GM12873 (cell line): ENCODE measurements around the gene PLXNC1.

ENCODE experiments used
- TF ChIP-seq, protein P1 (sequence below): IDR thresholded peaks from 2 replicates; pipeline ENCODE4 v1.5.1; 2012; ENCODE audit warnings: low read depth, mild to moderate bottlenecking, moderate library complexity, low read length, control low read depth; ENCODE audit not compliant: insufficient read depth; ENCODE audit errors: missing control alignments

Gene PLXNC1

GRCh38 chr12:94320109-94320508 is 171.7 kb downstream of the PLXNC1 start:
- TF ChIP-seq, protein P1, sequence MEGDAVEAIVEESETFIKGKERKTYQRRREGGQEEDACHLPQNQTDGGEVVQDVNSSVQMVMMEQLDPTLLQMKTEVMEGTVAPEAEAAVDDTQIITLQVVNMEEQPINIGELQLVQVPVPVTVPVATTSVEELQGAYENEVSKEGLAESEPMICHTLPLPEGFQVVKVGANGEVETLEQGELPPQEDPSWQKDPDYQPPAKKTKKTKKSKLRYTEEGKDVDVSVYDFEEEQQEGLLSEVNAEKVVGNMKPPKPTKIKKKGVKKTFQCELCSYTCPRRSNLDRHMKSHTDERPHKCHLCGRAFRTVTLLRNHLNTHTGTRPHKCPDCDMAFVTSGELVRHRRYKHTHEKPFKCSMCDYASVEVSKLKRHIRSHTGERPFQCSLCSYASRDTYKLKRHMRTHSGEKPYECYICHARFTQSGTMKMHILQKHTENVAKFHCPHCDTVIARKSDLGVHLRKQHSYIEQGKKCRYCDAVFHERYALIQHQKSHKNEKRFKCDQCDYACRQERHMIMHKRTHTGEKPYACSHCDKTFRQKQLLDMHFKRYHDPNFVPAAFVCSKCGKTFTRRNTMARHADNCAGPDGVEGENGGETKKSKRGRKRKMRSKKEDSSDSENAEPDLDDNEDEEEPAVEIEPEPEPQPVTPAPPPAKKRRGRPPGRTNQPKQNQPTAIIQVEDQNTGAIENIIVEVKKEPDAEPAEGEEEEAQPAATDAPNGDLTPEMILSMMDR, result no peak

DNA sequence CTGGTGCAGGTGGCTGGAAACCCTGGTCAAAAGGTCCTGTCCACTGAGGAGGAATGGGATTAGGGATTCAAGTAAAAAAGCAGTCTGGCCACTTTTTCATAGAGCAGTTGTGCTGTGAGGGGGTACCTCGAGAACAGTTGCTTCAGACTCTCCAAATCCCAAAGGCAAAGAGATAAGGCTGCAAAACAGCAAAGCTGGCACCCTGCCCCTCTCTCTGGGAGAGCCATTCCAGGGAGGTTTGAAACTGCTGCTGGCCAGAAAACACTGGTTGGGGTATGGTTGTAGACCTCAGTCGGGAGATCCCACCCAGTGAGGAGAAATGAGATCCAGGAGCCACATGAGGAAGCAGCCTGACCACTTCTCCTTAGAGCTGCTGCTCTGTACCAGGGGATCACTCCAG is 174.0 kb downstream of the PLXNC1 start:
- TF ChIP-seq, protein P1, result no peak

GRCh38 chr12:94326234-94326633 is 177.9 kb downstream of the PLXNC1 start:
- TF ChIP-seq, protein P1, result no peak

DNA sequence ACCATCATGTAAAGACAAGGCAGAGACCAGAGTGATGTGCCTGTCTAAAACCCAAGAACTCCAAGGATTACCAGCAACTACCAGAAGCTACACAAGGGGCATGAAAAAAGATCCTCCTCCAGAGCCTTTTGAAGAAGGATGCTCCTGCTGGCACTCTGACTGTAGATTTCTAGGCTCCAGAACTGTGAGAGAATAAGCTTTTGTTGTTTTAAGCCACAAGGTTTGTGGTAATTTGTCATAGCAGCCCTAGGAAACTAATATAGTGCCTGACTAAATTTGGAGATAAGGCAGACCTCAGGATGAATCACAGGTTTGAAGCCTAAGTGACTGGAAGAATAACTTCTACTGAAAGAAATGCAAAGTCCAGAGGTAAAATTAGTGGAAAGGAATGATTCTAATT is 178.3 kb downstream of the PLXNC1 start:
- TF ChIP-seq, protein P1, result no peak

- TF ChIP-seq, protein P1, result no peak
Observed at GRCh38 chr12:94327809-94328208, 179.4 kb downstream of the PLXNC1 start.

GRCh38 chr12:94329366-94329765 is 181.0 kb downstream of the PLXNC1 start:
- TF ChIP-seq, protein P1, result no peak

DNA sequence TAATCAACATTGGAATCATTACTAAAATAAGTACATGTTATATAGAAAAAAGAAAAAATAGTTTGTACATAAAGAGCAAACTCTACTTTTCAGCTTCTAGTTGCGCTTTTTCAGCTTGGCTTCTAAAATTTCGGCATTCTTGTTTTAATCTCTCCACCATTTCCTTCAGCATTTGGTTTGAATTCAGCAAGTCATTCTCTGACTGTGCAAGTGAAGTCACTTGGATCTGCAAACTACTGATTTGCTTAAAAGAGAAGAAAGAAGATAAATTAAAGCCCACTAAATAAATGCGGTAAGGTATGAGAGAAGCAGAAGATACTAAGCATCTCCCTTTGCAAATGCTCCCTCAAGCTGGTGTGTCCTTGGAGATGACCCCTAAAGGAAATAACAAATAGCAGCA is 185.0 kb downstream of the PLXNC1 start:
- TF ChIP-seq, protein P1, result no peak
